Measurements from ENCODE around the gene CNTNAP2.

DNA sequence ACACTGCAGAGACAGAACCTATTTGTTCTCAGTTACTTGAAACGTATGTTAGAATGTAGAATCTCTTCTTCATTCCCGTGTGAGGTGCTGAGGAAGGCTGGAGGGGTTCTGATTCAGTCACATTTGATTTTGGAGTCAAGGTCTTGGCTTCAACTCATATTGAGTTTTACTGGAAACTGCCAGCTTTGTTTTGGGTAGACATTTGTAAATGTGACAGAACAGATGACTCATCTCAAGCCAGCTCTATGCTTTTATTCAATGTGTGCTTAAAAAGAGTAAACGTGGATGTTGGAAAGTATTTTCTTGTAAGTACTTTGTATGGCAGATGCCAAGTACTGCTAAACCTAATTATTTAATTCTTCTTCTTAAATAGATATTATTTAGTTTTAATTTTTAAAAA lies 1693.2 kb downstream of the CNTNAP2 start:
- TF ChIP-seq, protein P1, sequence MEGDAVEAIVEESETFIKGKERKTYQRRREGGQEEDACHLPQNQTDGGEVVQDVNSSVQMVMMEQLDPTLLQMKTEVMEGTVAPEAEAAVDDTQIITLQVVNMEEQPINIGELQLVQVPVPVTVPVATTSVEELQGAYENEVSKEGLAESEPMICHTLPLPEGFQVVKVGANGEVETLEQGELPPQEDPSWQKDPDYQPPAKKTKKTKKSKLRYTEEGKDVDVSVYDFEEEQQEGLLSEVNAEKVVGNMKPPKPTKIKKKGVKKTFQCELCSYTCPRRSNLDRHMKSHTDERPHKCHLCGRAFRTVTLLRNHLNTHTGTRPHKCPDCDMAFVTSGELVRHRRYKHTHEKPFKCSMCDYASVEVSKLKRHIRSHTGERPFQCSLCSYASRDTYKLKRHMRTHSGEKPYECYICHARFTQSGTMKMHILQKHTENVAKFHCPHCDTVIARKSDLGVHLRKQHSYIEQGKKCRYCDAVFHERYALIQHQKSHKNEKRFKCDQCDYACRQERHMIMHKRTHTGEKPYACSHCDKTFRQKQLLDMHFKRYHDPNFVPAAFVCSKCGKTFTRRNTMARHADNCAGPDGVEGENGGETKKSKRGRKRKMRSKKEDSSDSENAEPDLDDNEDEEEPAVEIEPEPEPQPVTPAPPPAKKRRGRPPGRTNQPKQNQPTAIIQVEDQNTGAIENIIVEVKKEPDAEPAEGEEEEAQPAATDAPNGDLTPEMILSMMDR (IDR thresholded peaks at IDR 0.05; ENCODE audit: insufficient read depth, low read length, poor library complexity, severe bottlenecking) = no peak
- TF ChIP-seq EZH2phosphoT487 (conservative IDR thresholded peaks at IDR 0.05; ENCODE audit: low read length) = no peak
